ENCODE measurements around the gene APBA2. TPM values are rescaled to one million over a fixed set of nuclear protein-coding genes. Genes with fewer than 3 reads are reported as not detected.

APBA2 gene
- total RNA-seq, 4 donors from 2014 or later, result 7.2 to 33.8 (median 8.8) TPM

DNA sequence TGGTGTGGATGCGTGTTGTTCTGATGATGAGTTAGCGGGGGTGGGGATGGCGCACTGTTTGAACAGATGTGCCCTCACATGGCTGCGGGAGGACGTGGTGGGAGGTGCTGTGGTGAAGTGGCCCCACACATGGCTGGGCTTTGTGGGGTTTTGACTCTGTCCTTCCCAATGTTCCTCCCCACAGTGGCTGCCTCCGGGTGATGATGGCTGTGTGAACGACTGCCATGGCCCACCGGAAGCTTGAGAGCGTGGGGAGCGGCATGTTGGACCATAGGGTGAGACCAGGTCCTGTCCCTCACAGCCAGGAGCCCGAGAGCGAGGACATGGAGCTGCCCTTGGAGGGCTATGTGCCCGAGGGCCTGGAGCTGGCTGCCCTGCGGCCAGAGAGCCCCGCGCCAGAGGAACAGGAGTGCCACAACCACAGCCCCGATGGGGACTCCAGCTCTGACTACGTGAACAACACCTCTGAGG is 167.9 kb downstream of the APBA2 start:
- H3K36me3 ChIP-seq, result no peaks in the 10 kb centered on the region
- no peak overlapping the region for H3K4me3 ChIP-seq
- no peak for DNase-seq
- no peaks in the 10 kb centered on the region for H3K9me3 ChIP-seq
- no peaks in the 10 kb centered on the region for H3K27me3 ChIP-seq
- TF ChIP-seq POLR2A (IDR thresholded peaks at IDR 0.05), result no peak
- TF ChIP-seq, protein P1, sequence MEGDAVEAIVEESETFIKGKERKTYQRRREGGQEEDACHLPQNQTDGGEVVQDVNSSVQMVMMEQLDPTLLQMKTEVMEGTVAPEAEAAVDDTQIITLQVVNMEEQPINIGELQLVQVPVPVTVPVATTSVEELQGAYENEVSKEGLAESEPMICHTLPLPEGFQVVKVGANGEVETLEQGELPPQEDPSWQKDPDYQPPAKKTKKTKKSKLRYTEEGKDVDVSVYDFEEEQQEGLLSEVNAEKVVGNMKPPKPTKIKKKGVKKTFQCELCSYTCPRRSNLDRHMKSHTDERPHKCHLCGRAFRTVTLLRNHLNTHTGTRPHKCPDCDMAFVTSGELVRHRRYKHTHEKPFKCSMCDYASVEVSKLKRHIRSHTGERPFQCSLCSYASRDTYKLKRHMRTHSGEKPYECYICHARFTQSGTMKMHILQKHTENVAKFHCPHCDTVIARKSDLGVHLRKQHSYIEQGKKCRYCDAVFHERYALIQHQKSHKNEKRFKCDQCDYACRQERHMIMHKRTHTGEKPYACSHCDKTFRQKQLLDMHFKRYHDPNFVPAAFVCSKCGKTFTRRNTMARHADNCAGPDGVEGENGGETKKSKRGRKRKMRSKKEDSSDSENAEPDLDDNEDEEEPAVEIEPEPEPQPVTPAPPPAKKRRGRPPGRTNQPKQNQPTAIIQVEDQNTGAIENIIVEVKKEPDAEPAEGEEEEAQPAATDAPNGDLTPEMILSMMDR (IDR thresholded peaks at IDR 0.05), result no peak
- H3K4me1 ChIP-seq, result no peaks in the 10 kb centered on the region
- no peak overlapping the region for H3K27ac ChIP-seq

DNA sequence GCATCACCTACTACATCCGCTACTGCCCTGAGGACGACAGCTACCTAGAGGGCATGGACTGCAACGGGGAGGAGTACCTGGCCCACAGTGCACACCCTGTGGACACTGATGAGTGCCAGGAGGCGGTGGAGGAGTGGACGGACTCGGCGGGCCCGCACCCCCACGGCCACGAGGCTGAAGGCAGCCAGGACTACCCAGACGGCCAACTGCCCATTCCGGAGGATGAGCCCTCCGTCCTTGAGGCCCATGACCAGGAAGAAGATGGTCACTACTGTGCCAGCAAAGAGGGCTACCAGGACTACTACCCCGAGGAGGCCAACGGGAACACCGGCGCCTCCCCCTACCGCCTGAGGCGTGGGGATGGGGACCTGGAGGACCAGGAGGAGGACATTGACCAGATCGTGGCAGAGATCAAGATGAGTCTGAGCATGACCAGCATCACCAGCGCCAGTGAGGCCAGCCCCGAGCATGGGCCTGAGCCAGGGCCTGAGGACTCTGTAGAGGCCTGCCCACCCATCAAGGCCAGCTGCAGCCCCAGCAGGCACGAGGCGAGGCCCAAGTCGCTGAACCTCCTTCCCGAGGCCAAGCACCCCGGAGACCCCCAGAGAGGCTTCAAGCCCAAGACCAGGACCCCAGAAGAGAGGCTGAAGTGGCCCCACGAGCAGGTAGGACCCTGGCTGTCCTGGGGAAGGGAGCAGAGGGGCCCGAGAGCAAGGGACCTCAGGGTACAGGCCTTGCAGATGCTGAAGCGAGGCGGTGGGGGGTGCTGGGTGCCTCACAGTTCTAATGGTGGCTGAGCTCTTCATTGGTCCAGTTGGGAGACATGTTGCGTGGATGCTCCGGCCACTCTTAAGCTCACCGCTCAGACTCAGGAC is 168.6 kb downstream of the APBA2 start:
- H3K27me3 ChIP-seq, result no peaks in the 10 kb centered on the region
- TF ChIP-seq, protein P1 (IDR thresholded peaks at IDR 0.05), result no peak
- TF ChIP-seq POLR2A (IDR thresholded peaks at IDR 0.05), result no peak
- no peaks in the 10 kb centered on the region for H3K4me1 ChIP-seq
- no peak overlapping the region for H3K27ac ChIP-seq
- DNase-seq, result no peak
- H3K36me3 ChIP-seq, result no peaks in the 10 kb centered on the region
- no peaks in the 10 kb centered on the region for H3K9me3 ChIP-seq
- no peak overlapping the region for H3K4me3 ChIP-seq

DNA sequence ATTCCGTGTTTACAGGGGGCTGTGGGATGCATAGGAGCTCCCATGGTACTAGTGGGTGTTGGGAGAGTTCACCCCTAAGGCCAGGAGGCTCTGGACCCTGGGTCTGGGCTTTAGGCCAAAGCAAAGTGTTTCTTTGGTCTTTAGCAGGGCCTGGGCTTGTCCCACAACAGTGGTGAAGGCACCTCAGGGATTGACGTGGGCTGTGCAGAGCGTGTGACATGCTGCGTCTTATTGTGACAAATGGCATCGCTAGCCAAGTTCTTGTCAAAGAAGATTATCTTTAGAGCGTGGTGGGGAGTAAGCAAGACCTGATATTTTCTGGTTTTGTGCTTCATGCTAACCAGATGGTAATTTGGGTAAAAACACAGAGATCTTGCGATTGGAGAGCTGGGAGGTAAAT is 170.1 kb downstream of the APBA2 start:
- no peaks in the 10 kb centered on the region for H3K4me1 ChIP-seq
- H3K9me3 ChIP-seq, result no peaks in the 10 kb centered on the region
- no peak for TF ChIP-seq POLR2A (IDR thresholded peaks at IDR 0.05)
- TF ChIP-seq, protein P1 (IDR thresholded peaks at IDR 0.05), result no peak
- no peak for DNase-seq
- H3K4me3 ChIP-seq, result no peak overlapping the region
- no peaks in the 10 kb centered on the region for H3K27me3 ChIP-seq
- H3K27ac ChIP-seq, result no peak overlapping the region
- no peaks in the 10 kb centered on the region for H3K36me3 ChIP-seq

DNA sequence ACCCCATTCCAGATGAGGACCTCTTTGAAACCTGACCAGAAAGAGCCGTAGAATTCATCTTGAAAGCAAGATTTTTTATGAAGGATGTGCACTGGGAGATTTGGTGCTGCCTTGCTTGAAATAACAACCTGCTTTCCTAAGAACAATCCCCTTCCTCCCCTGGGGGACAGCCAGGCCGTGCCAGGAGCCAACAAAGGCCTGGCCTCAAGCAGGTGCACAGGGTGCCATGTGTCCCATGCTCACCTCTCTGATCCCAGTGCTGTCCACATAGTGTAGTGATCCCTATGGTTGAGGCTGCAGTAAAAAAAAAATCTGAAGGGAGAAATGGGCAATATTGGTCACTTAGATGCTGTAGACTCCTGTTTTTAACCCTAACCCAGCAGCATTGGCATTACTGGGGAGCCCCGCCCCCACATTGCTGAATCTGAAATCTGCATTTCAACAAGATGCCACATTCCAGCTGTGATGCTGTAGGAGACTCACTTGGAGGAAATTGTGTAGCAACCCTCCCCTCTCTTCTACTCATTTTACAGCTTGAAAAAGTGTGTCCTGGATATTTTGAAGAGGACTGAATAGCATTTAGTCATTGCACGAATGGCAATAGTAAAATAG is 171.2 kb downstream of the APBA2 start:
- no peak overlapping the region for H3K4me3 ChIP-seq
- no peak overlapping the region for H3K27ac ChIP-seq
- H3K9me3 ChIP-seq, result no peaks in the 10 kb centered on the region
- H3K36me3 ChIP-seq, result no peaks in the 10 kb centered on the region
- DNase-seq, result no peak
- TF ChIP-seq, protein P1 (IDR thresholded peaks at IDR 0.05), result no peak
- no peak for TF ChIP-seq POLR2A (IDR thresholded peaks at IDR 0.05)
- no peaks in the 10 kb centered on the region for H3K4me1 ChIP-seq
- no peaks in the 10 kb centered on the region for H3K27me3 ChIP-seq

DNA sequence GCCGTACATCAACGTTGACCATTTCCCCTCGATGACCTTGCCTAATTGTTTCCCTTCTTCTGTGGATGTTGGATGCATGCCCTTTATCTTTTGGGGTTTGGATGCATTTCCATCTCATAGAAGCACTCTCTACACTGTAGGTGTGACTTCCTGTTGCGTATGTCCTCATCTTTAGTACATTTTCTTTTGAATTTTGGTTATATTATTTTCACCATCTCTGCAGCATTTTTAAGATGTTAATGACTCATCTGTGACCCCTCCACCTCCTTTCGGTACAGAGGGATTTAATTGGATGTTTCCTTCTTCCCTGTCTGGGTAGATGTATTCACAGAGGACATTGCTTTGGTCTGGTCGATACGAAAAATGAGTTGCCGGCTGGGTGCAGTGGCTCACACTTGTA is 172.1 kb downstream of the APBA2 start:
- DNase-seq, result no peak
- Histone ChIP-seq H3K36me3 (no peaks in the 10 kb centered on the region), H3K4me3 (no peak overlapping the region), H3K27me3 (no peaks in the 10 kb centered on the region), H3K4me1 (no peaks in the 10 kb centered on the region), H3K27ac (no peak overlapping the region), H3K9me3 (no peaks in the 10 kb centered on the region)
- TF ChIP-seq, protein P1 (IDR thresholded peaks at IDR 0.05), result no peak
- TF ChIP-seq POLR2A (IDR thresholded peaks at IDR 0.05), result no peak
